ENCODE data around the gene MYO3B.

MYO3B gene

GRCh38 chr2:170492010-170492409 is 314.1 kb downstream of the MYO3B start:
- no peak for DNase-seq

GRCh38 chr2:170493426-170494097 is 315.6 kb downstream of the MYO3B start:
- DNase-seq, result no peak

GRCh38 chr2:170495896-170496295 is 317.9 kb downstream of the MYO3B start:
- no peak for DNase-seq

DNA sequence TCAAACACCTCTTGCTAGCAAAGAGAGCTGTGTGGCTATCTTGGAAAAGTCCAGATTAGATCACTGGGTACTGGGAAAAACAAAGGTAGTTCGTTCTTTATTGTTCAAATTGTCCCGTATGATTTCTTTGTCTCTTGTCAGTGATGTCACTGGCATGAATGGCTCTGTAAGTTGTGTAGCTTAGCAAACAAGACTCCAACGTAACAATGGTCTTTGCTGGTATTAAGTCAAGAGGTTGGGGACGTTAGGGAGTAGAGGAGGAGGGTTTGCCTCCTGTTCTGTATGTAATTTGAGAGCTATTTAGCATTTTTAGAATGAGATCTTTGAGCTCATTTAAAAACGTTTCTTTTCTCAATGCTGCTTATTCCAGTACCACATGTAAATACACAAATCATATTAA is 320.7 kb downstream of the MYO3B start:
- DNase-seq, result no peak

- DNase-seq, result no peak
Measured at GRCh38 chr2:170500104-170500503, 322.2 kb downstream of the MYO3B start.

DNA sequence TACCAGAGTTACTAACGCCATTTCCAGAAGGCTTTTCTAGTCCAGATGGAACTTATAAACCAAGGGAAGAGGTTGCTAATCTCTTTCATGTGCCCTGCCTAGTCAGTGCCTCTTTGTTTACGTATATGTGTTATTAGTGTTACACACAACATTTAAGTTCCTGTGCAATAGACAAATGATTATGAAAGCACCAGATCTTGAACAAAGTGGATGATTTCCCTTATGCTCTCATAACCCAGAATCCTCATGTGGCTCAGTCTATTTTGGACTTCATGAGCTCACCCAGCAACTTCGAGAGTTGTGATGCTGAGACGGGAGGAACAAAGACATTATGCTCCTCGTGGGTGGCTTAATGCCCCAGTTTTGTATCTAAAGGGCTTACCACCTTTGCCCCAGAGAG is 322.8 kb downstream of the MYO3B start:
- no peak for DNase-seq

GRCh38 chr2:170501421-170502043 is 323.6 kb downstream of the MYO3B start:
- DNase-seq, result no peak

- no peak for DNase-seq
Measured at GRCh38 chr2:170502361-170503130, 324.6 kb downstream of the MYO3B start.

DNA sequence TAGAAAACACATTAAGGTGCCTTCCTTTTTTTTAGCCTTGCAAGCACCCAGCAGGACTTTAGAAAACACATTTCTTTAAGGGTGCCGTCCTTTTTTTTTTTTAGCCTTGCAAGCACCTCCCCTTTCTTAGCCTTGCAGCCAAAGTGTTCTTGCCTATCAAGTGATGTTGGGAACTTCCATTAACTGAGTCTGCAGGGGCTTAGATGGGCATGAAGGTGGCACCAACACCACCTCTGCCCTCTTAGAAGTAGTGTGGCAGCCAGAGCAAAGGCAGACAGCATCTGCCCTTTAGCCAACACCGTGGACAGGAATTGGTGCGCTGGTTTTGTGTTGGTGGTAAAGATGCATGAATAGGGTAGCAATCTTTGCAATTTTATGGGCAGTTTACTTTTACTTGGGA is 325.6 kb downstream of the MYO3B start:
- no peak for DNase-seq

DNA sequence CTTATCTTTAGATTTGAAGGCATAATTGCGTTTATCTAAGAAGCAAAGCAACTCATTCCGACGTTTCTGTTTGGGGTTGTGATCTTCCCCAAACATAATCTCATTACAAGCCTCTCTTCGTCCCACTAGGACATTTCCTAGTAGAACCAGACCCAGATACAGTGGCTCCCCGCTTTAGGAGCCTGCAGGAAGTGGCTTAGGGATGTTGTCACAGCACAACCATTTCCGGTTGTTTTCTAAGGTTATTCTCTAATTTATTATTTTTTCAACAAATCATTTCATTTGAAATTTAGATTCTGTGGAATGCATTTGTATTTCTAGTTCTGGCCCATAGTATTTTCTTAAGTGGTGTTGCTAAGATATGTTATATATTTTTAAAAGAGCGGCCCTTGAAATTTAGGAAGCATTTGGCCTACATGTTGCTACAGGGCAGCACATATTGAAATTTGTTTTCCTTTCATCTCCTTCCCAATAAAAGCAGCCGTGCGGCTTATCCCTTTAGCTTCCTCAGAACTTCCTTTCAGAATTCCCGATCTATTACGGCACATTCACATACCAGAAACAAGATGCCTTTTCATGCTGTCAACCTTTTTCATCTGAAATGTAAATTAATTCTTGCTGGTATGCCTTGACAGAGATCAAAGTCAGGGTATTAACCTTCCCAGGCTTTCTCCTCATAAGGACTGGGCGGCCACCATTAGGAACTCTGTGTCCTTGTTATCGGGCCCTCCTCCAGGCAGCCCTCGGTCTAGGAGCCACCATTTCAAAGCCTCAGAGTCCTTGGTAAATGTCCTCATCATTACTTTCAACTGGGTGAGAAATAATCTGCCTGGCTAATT is 326.2 kb downstream of the MYO3B start:
- DNase-seq, result no peak

GRCh38 chr2:170504810-170505145 is 326.8 kb downstream of the MYO3B start:
- no peak for DNase-seq

DNA sequence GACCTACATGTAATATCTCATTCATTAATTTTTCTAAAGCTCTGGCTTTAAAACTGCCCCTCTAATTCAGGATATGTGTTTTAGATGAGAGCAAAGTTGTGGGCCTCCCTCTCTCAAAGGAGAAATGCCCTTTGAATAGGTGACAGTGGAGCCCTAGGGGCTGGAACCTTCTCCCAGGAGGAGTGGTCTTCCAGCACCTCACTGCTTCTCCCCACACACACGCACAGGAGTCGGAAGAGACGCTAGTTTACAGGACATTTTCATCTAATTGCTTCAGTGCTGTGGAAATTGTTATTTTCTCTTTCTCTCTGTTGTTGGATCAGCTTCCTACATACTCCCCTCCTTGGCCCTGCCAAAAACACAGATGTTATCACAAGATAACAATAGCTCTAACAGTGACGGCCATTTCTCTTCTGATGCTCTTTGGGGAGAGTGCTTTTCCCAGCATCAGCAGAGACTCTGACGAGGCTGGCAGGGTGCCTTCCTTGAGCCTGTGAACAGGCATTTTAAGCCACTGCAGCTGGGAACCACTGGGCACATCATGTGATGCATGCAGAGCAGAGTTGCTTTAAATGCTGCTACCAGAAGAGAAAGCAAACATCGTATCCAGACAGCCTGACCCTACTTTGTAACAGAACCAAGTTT is 327.8 kb downstream of the MYO3B start:
- DNase-seq, result no peak

GRCh38 chr2:170509452-170510193 is 331.7 kb downstream of the MYO3B start:
- no peak for DNase-seq

- no peak for DNase-seq
Measured at GRCh38 chr2:170512266-170512665, 334.3 kb downstream of the MYO3B start.

- no peak for DNase-seq
Measured at GRCh38 chr2:170514140-170514539, 336.2 kb downstream of the MYO3B start.

- DNase-seq, result no peak
Measured at GRCh38 chr2:170517538-170517937, 339.6 kb downstream of the MYO3B start.

DNA sequence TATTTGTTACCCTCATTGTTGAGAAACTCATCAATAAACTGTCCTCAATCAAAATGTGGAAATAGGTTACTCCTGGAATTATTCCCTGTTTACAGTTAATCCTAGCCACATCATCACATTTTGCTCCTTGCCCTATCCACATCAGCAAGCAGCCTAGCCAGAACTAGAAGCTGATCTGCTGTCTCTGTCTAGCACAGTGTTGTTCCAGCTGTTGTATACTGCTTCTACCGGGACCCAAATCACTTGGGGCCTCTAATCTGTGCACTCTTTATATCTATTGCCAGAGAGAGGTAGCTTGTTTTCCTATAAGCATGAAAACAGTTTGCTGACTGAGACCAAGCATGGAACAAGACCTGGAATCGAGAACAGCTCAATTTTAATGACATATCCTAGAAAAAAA is 341.0 kb downstream of the MYO3B start:
- DNase-seq, result no peak

DNA sequence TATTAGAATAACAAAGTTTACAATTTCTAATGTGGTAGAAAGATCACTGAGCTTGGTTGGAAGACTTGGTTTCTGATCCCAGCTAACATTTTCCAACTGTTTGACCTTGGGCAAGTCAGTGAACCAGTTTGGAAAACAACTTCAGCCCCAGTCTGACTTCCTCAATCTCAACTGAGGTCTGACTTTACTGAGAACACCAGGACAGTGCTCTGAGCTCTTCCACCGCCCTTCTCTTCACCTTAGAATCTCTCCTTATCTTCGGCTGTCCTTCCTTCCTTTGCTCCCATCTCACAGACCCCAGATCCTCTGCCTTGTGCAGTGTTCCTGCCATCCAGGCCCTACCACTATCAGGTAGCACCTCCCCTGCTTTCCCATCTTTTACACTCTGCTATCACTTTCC is 343.4 kb downstream of the MYO3B start:
- no peak for DNase-seq

DNA sequence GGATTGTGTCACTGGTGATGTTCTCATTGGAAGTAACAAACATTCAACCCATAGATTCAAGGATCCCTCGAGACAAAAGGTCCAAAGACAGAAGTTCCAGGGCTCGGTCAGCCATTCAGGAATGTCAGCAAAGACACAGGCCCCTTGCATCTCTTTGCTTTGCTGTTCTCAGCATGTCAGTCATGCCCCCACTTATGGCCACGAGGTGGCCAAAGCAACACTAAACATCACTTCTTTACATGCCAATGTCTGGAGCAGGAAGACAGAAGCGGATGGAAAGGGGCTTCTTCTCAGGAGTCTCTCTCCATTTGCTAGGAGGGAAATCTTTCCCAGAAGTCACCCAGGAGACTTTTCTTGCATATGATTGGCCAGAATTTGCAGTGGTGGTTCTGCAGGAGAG is 345.6 kb downstream of the MYO3B start:
- DNase-seq, result no peak

DNA sequence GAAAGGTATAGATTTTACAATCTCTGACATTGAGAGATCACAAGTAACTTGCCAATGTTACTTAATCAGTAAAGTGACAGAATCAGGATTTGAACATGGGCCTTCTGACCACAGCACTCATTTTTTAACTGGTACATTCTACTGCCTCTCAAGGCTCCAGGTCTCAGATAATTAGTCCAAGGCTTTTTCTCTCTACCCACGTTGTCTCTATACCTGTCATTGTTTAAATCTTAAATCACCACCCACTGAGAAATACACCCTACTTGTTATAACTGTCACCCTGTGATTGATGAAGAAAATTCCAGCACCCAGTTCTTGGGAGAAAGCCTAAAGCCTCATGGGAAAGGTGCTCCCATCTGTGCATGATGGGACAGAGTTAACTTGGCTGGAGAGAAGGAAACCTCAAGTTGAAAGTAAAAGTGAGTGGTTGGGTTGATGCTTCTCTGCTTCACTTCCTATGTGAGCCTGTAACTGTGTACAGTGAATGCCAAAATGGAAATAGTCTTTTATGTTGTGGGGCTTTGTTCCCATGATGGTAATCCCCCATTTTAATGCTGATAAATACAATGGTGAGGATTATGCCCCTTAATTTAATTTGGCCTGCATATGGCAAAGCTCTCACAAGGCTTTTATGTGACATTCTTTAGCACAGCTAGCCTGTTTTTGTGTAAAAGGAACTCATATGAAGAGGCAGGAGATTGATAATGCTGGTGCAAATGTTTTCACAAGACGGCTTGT is 347.1 kb downstream of the MYO3B start:
- no peak for DNase-seq

- DNase-seq, result no peak
Measured at GRCh38 chr2:170525566-170525900, 347.6 kb downstream of the MYO3B start.
